ENCODE measurements around the gene LRP1B. TPM values are rescaled to one million over a fixed set of nuclear protein-coding genes. Genes with fewer than 3 reads are reported as not detected.

The LRP1B gene
- total RNA-seq, 3 donors from 2014 or later = 2.3 to 29.8 (median 21.8) TPM

- no peak for DNase-seq (ENCODE audit: low spot score in 2 of 2)
- Histone ChIP-seq H3K4me3 (no peak overlapping the region), H3K27me3 (no peaks in the 10 kb centered on the region), H3K36me3 (no peaks in the 10 kb centered on the region), H3K9me3 (no peaks in the 10 kb centered on the region), H3K4me1 (no peaks in the 10 kb centered on the region), H3K27ac (no peak overlapping the region)
- intact Hi-C loops (cut with DNase I; ENCODE audit: low total_unique reads) = no loop called here
- TF ChIP-seq, protein P1, sequence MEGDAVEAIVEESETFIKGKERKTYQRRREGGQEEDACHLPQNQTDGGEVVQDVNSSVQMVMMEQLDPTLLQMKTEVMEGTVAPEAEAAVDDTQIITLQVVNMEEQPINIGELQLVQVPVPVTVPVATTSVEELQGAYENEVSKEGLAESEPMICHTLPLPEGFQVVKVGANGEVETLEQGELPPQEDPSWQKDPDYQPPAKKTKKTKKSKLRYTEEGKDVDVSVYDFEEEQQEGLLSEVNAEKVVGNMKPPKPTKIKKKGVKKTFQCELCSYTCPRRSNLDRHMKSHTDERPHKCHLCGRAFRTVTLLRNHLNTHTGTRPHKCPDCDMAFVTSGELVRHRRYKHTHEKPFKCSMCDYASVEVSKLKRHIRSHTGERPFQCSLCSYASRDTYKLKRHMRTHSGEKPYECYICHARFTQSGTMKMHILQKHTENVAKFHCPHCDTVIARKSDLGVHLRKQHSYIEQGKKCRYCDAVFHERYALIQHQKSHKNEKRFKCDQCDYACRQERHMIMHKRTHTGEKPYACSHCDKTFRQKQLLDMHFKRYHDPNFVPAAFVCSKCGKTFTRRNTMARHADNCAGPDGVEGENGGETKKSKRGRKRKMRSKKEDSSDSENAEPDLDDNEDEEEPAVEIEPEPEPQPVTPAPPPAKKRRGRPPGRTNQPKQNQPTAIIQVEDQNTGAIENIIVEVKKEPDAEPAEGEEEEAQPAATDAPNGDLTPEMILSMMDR (IDR thresholded peaks at IDR 0.05) = no peak
- TF ChIP-seq POLR2A (IDR thresholded peaks at IDR 0.05) (no peak), POLR2AphosphoS5 (IDR thresholded peaks at IDR 0.05) (no peak)
Observed at GRCh38 chr2:142119347-142119746, 11.5 kb downstream of the LRP1B start.

- no peak overlapping the region for H3K4me3 ChIP-seq
- no peaks in the 10 kb centered on the region for H3K4me1 ChIP-seq
- no peaks in the 10 kb centered on the region for H3K27me3 ChIP-seq
- no peaks in the 10 kb centered on the region for H3K36me3 ChIP-seq
- no peaks in the 10 kb centered on the region for H3K9me3 ChIP-seq
- DNase-seq (ENCODE audit: low spot score in 2 of 2) = no peak
- intact Hi-C loops (cut with DNase I; ENCODE audit: low total_unique reads) = no loop called here
- TF ChIP-seq POLR2AphosphoS5 (IDR thresholded peaks at IDR 0.05) (no peak), POLR2A (IDR thresholded peaks at IDR 0.05) (no peak)
- TF ChIP-seq, protein P1 (IDR thresholded peaks at IDR 0.05) = no peak
- no peak overlapping the region for H3K27ac ChIP-seq
Observed at GRCh38 chr2:142112757-142113221, 18.0 kb downstream of the LRP1B start.

DNA sequence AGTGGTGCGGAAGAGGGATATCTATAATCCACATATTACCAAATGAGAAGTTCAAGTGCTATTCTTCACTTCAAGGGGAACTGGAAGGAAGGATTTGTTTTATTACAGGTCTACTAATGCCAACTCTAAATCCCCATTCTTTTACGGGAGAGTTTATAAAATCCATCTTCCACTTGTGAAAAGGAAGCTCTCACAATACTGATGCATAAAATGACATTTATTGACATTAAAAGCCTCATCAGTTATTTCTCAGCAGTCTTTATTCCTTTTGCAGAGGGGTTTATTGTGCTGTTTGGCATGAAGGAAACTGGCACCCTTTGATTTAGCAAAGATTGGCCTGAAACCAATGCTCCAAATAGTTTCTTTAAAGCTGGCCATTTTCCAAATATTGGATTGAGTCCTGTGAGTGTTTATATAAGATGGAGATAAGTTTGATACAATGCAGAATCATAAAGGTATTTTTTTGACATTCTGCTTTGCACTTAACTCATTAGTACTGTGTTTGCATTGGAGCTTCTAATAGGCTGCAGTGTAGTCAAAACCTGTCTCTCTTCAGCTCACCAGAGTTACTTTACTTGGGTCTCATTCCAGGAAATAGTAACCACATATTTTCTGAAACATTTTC lies 26.6 kb downstream of the LRP1B start:
- intact Hi-C loops (cut with DNase I; ENCODE audit: low total_unique reads) = no loop called here

DNA sequence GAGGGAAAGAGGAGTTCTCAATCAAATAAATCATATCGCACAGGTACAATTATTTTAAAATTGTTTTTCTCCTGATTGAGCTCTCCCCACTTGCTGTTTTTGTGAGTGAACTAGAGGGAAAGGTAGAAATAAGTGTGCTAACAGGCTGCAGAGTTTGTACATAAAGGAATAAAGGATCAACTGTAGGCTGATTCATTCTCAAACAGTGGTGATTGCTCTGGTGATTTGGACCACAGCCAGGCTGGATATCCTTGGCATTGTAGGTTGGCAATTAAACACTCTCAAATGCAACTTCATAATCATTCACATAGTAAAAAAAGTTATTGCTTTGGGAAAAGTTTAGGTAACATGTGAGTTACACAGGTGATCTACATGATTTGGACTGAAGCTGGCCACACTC lies 29.8 kb downstream of the LRP1B start:
- Histone ChIP-seq H3K27ac (no peak overlapping the region), H3K36me3 (no peaks in the 10 kb centered on the region), H3K4me3 (no peak overlapping the region), H3K4me1 (no peaks in the 10 kb centered on the region), H3K27me3 (no peaks in the 10 kb centered on the region), H3K9me3 (no peaks in the 10 kb centered on the region)
- TF ChIP-seq, protein P1 (IDR thresholded peaks at IDR 0.05) = no peak
- TF ChIP-seq POLR2AphosphoS5 (IDR thresholded peaks at IDR 0.05) = no peak
- TF ChIP-seq POLR2A (IDR thresholded peaks at IDR 0.05) = no peak
- intact Hi-C loops (cut with DNase I; ENCODE audit: low total_unique reads) = no loop called here
- DNase-seq (ENCODE audit: low spot score in 2 of 2) = no peak

More for the DNA sequence above, 26.6 kb downstream of the LRP1B start:
- Histone ChIP-seq H3K27ac (peak overlapping the region in 1 of 2 donors; percentile 16), H3K36me3 (no peaks in the 10 kb centered on the region), H3K27me3 (no peaks in the 10 kb centered on the region), H3K4me3 (no peak overlapping the region), H3K4me1 (no peaks in the 10 kb centered on the region), H3K9me3 (no peaks in the 10 kb centered on the region)
- TF ChIP-seq, protein P1 (IDR thresholded peaks at IDR 0.05) = no peak
- no peak for TF ChIP-seq POLR2AphosphoS5 (IDR thresholded peaks at IDR 0.05)
- no peak for TF ChIP-seq POLR2A (IDR thresholded peaks at IDR 0.05)
- DNase-seq (ENCODE audit: low spot score in 2 of 2) = no peak

- Histone ChIP-seq H3K4me1 (no peaks in the 10 kb centered on the region), H3K27me3 (no peaks in the 10 kb centered on the region), H3K9me3 (no peaks in the 10 kb centered on the region), H3K36me3 (no peaks in the 10 kb centered on the region), H3K4me3 (no peak overlapping the region), H3K27ac (no peak overlapping the region)
- no peak for DNase-seq (ENCODE audit: low spot score in 2 of 2)
- intact Hi-C loops (cut with DNase I; ENCODE audit: low total_unique reads) = no loop called here
- TF ChIP-seq POLR2A (IDR thresholded peaks at IDR 0.05) (no peak), POLR2AphosphoS5 (IDR thresholded peaks at IDR 0.05) (no peak)
- TF ChIP-seq, protein P1 (IDR thresholded peaks at IDR 0.05) = no peak
Observed at GRCh38 chr2:142100139-142100873, 30.5 kb downstream of the LRP1B start.

All from breast epithelium (tissue), 4 donors.